ENCODE results near the gene OSBPL10.

DNA sequence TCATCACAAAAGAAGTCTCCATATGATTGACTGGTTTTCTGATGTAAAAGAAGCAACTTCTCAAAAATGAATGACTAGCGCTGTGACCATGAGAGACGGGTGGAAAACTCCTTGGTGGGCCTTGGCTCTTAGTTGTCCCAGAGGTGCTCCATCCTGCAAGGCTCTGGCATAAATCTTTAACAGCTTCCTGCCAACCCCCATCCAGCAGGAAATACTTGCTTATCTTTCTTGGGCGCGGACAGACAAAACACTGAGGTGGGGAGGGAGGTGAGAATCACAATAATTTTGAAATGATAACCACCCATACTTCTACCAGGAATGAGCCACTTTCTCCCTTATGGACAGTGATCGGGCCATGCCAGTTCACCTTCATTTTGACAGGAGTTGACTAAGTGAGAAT lies 319.8 kb downstream of the OSBPL10 start:
- TF ChIP-seq CTCF (IDR thresholded peaks at IDR 0.05): no peak
- no peak for TF ChIP-seq POLR2A (IDR thresholded peaks at IDR 0.05)

Data from stomach (tissue), 4 donors.